AG04449 (cell line): Measurements from ENCODE around the gene ZNF24.

Experiments
- CTCF ChIA-PET: fragments of 350-600 bp; formaldehyde crosslinking; extraction: SDS; loops from one replicate; lab custom pipeline; 2021; ENCODE audit warnings: antibody characterized with exemption; lab: Yijun Ruan, JAX
- POLR2A ChIA-PET: fragments of 400-600, 350-600 bp; formaldehyde crosslinking; extraction: SDS; loops from one replicate; lab custom pipeline; 2020; ENCODE audit warnings: antibody characterized with exemption, inconsistent platforms; lab: Yijun Ruan, JAX
- DNase-seq: peaks from one replicate; pipeline ENCODE4 v3.0.0-alpha.2; 2010; ENCODE audit warnings: low read depth, low spot score
- H3K4me3 ChIP-seq: 2 replicates; pipeline ENCODE4 v1.5.1; 2011; ENCODE audit warnings: low read depth, mild to moderate bottlenecking, control low read depth, low read length
- CTCF ChIP-seq: IDR thresholded peaks from one replicate; pipeline ENCODE4 v1.5.1; 2011; ENCODE audit warnings: mild to moderate bottlenecking, moderate library complexity, low read length, control low read depth, inconsistent platforms; ENCODE audit not compliant: insufficient read depth; ENCODE audit errors: missing control alignments

The ZNF24 gene

GRCh38 chr18:35335866-35336265, 8.4 kb downstream of the ZNF24 start:
- CTCF ChIA-PET = no interaction called here
- POLR2A ChIA-PET = no interaction called here
- no peak overlapping the region for H3K4me3 ChIP-seq
- no peak for DNase-seq
- no peak for TF ChIP-seq CTCF

GRCh38 chr18:35334821-35335220, 9.4 kb downstream of the ZNF24 start:
- DNase-seq = peak; percentile 42
- CTCF ChIA-PET = interaction anchor here (1.5 kb wide), 1 partner anchor 18 kb away, joined by 3 read pairs; no protein-coding TSS in a partner anchor

GRCh38 chr18:35334212-35334611, 10.0 kb downstream of the ZNF24 start:
- ChIA-PET POLR2A (no interaction called here), CTCF (interaction anchor here (0.7 to 1.5 kb wide), 2 partner anchors 15 to 18 kb away, joined by 3 read pairs; no protein-coding TSS in a partner anchor)
- no peak for DNase-seq
- H3K4me3 ChIP-seq = no peak overlapping the region
- TF ChIP-seq CTCF = no peak

More at GRCh38 chr18:35334821-35335220, 9.4 kb downstream of the ZNF24 start:
- no peak overlapping the region for H3K4me3 ChIP-seq
- no peak for TF ChIP-seq CTCF
- POLR2A ChIA-PET = no interaction called here

GRCh38 chr18:35331367-35332087, 12.7 kb downstream of the ZNF24 start:
- DNase-seq = no peak
- TF ChIP-seq CTCF = no peak
- H3K4me3 ChIP-seq = no peak overlapping the region
- POLR2A ChIA-PET = no interaction called here
- CTCF ChIA-PET = interaction anchor here (1.6 to 1.9 kb wide), 2 partner anchors 9 to 11 kb away, joined by 4 to 5 read pairs; no protein-coding TSS in a partner anchor

- TF ChIP-seq CTCF = no peak
- CTCF ChIA-PET = no interaction called here
- no peak for DNase-seq
- POLR2A ChIA-PET = no interaction called here
- H3K4me3 ChIP-seq = no peak overlapping the region
Measured at GRCh38 chr18:35328868-35329267, 15.4 kb downstream of the ZNF24 start.

GRCh38 chr18:35326695-35327387, 17.4 kb downstream of the ZNF24 start:
- no peak overlapping the region for H3K4me3 ChIP-seq
- no peak for TF ChIP-seq CTCF
- ChIA-PET POLR2A (no interaction called here), CTCF (interaction anchor here (1.1 kb wide), 1 partner anchor 13 kb away, joined by 3 read pairs; no protein-coding TSS in a partner anchor)
- no peak for DNase-seq
